ENCODE data around the gene SPEM1. TPM values are rescaled to one million over a fixed set of nuclear protein-coding genes. Genes with fewer than 3 reads are reported as not detected.

SPEM1 gene
- total RNA-seq, 1 donor from 2014 or later: 0.31 TPM

GRCh38 chr17:7429722-7430121 lies 9.6 kb downstream of the SPEM1 start:
- H3K4me3 Mint-ChIP-seq: no peak overlapping the region
- no peak for DNase-seq (ENCODE audit: extremely low spot score, unreplicated experiment)
- H3K27ac Mint-ChIP-seq: no peak overlapping the region
- H3K9me3 Mint-ChIP-seq: no peaks in the 10 kb centered on the region
- no peaks in the 10 kb centered on the region for H3K36me3 Mint-ChIP-seq
- H3K27me3 Mint-ChIP-seq: no peaks in the 10 kb centered on the region
- H3K4me1 Mint-ChIP-seq (ENCODE audit: unreplicated experiment): no peaks in the 10 kb centered on the region
- TF ChIP-seq CTCF (conservative IDR thresholded peaks at IDR 0.05): no peak

- H3K4me1 Mint-ChIP-seq (ENCODE audit: unreplicated experiment): peaks cover 8% of the 10 kb centered on the region
- no peak overlapping the region for H3K27ac Mint-ChIP-seq
- no peaks in the 10 kb centered on the region for H3K9me3 Mint-ChIP-seq
- no peak for TF ChIP-seq CTCF (conservative IDR thresholded peaks at IDR 0.05)
- DNase-seq (ENCODE audit: extremely low spot score, unreplicated experiment): no peak
- peaks cover 11% of the 10 kb centered on the region for H3K27me3 Mint-ChIP-seq
- no peaks in the 10 kb centered on the region for H3K36me3 Mint-ChIP-seq
- no peak overlapping the region for H3K4me3 Mint-ChIP-seq
Observed at GRCh38 chr17:7431231-7431630, 11.1 kb downstream of the SPEM1 start.

GRCh38 chr17:7432296-7432695 lies 12.2 kb downstream of the SPEM1 start:
- H3K27me3 Mint-ChIP-seq: peaks cover 18% of the 10 kb centered on the region
- no peak overlapping the region for H3K27ac Mint-ChIP-seq
- H3K9me3 Mint-ChIP-seq: no peaks in the 10 kb centered on the region
- TF ChIP-seq CTCF (conservative IDR thresholded peaks at IDR 0.05): no peak
- no peaks in the 10 kb centered on the region for H3K36me3 Mint-ChIP-seq
- H3K4me3 Mint-ChIP-seq: no peak overlapping the region
- peaks cover 8% of the 10 kb centered on the region for H3K4me1 Mint-ChIP-seq (ENCODE audit: unreplicated experiment)
- DNase-seq (ENCODE audit: extremely low spot score, unreplicated experiment): no peak

GRCh38 chr17:7435676-7436555 lies 15.8 kb downstream of the SPEM1 start:
- peaks cover 40% of the 10 kb centered on the region for H3K27me3 Mint-ChIP-seq
- H3K4me3 Mint-ChIP-seq: peak overlapping the region; percentile 93
- no peak for DNase-seq (ENCODE audit: extremely low spot score, unreplicated experiment)
- peaks cover 4% of the 10 kb centered on the region for H3K36me3 Mint-ChIP-seq
- peaks cover 20% of the 10 kb centered on the region for H3K4me1 Mint-ChIP-seq (ENCODE audit: unreplicated experiment)
- peak; percentile 20 for TF ChIP-seq CTCF (conservative IDR thresholded peaks at IDR 0.05)
- no peaks in the 10 kb centered on the region for H3K9me3 Mint-ChIP-seq
- H3K27ac Mint-ChIP-seq: peak overlapping the region; percentile 99

- DNase-seq (ENCODE audit: extremely low spot score, unreplicated experiment): peak; percentile 84
- Mint-ChIP-seq H3K27me3 (peaks cover 46% of the 10 kb centered on the region), H3K27ac (peak overlapping the region; percentile 99), H3K36me3 (peaks cover 4% of the 10 kb centered on the region), H3K4me3 (peak overlapping the region; percentile 93), H3K4me1 (ENCODE audit: unreplicated experiment) (peaks cover 28% of the 10 kb centered on the region), H3K9me3 (no peaks in the 10 kb centered on the region)
- TF ChIP-seq CTCF (conservative IDR thresholded peaks at IDR 0.05): peak; percentile 77
Observed at GRCh38 chr17:7436556-7437368, 16.6 kb downstream of the SPEM1 start.

Measured in type B pancreatic cell (in vitro differentiated cells).